Mesenchymal stem cell (in vitro differentiated cells and primary cell): ENCODE measurements around the gene ARMC3.

Experiments used
- DNase-seq: peaks from one replicate; pipeline ENCODE4 v3.0.0-alpha.2; 2013
- H2AFZ ChIP-seq: one replicate; pipeline ENCODE4 v1.6.1; 2013; ENCODE audit warnings: low read depth, mild to moderate bottlenecking, control low read depth, inconsistent platforms, low read length, moderate library complexity
- H2AK5ac ChIP-seq: 2 replicates; pipeline ENCODE4 v1.6.1; 2013; ENCODE audit warnings: low read length, moderate library complexity, mild to moderate bottlenecking, inconsistent platforms; ENCODE audit not compliant: severe bottlenecking
- H2BK120ac ChIP-seq: one replicate; pipeline ENCODE4 v1.6.1; 2013; ENCODE audit warnings: low read depth, mild to moderate bottlenecking, inconsistent platforms, low read length, moderate library complexity
- H2BK12ac ChIP-seq, 2 experiments: one replicate each; pipeline ENCODE4 v1.6.1; 2013; ENCODE audit warnings: inconsistent platforms in 2 of 2, low read length in 2 of 2, mild to moderate bottlenecking in 2 of 2, moderate library complexity in 2 of 2, control low read depth in 1 of 2
- H2BK15ac ChIP-seq: one replicate; pipeline ENCODE4 v1.6.1; 2013; ENCODE audit warnings: mild to moderate bottlenecking, low read depth, inconsistent platforms; ENCODE audit not compliant: poor library complexity, severe bottlenecking
- H2BK5ac ChIP-seq: 2 replicates; pipeline ENCODE4 v1.6.1; 2013; ENCODE audit warnings: low read depth, mild to moderate bottlenecking, low read length, control low read depth, inconsistent platforms; ENCODE audit not compliant: poor library complexity, severe bottlenecking
- H3K14ac ChIP-seq, 2 experiments: one replicate each; pipeline ENCODE4 v1.6.1; 2013; ENCODE audit warnings: inconsistent platforms in 2 of 2, low read length in 2 of 2, control low read depth in 1 of 2, mild to moderate bottlenecking in 1 of 2, moderate library complexity in 1 of 2
- H3K18ac ChIP-seq, 2 experiments: one replicate each; pipeline ENCODE4 v1.6.1; 2013; ENCODE audit warnings: inconsistent platforms in 2 of 2, low read length in 2 of 2, control low read depth in 1 of 2, low read depth in 1 of 2, mild to moderate bottlenecking in 1 of 2
- H3K23ac ChIP-seq, 2 experiments: one replicate each; pipeline ENCODE4 v1.6.1; 2013; ENCODE audit warnings: inconsistent platforms in 2 of 2, low read length in 2 of 2, mild to moderate bottlenecking in 2 of 2, moderate library complexity in 2 of 2, control low read depth in 1 of 2
- H3K27ac ChIP-seq: 2 replicates; pipeline ENCODE4 v1.5.1; 2013; ENCODE audit warnings: mild to moderate bottlenecking, moderate library complexity, low read length, control low read depth, inconsistent platforms; ENCODE audit not compliant: poor library complexity, severe bottlenecking
- H3K27me3 ChIP-seq, 2 experiments: 2 replicates each; pipeline versions ENCODE4 v1.6.1 to v1.7.0; 2013; ENCODE audit warnings: low read length in 2 of 2, mild to moderate bottlenecking in 2 of 2, moderate library complexity in 2 of 2, control low read depth in 1 of 2, inconsistent platforms in 1 of 2; ENCODE audit not compliant: control insufficient read depth in 1 of 2, insufficient read depth in 1 of 2
- H3K36me3 ChIP-seq, 2 experiments: 2 replicates each; pipeline versions ENCODE4 v1.6.1 to v1.7.0; 2013; ENCODE audit warnings: low read length in 2 of 2, control low read depth in 1 of 2, inconsistent platforms in 1 of 2, low read depth in 1 of 2, mild to moderate bottlenecking in 1 of 2; ENCODE audit not compliant: insufficient read depth in 2 of 2, control insufficient read depth in 1 of 2
- H3K4ac ChIP-seq, 2 experiments: one replicate each; pipeline ENCODE4 v1.6.1; 2013; ENCODE audit warnings: inconsistent platforms in 2 of 2, low read length in 2 of 2, mild to moderate bottlenecking in 2 of 2, moderate library complexity in 2 of 2, control low read depth in 1 of 2, low read depth in 1 of 2
- H3K4me1 ChIP-seq: 2 replicates; pipeline ENCODE4 v1.6.1; 2013; ENCODE audit warnings: low read depth, low read length, control low read depth; ENCODE audit not compliant: control insufficient read depth, insufficient read depth
- H3K4me2 ChIP-seq: 2 replicates; pipeline ENCODE4 v1.6.1; 2013; ENCODE audit warnings: low read length, mild to moderate bottlenecking, inconsistent platforms; ENCODE audit not compliant: poor library complexity, severe bottlenecking
- H3K4me3 ChIP-seq, 2 experiments: 2 replicates each; pipeline versions ENCODE4 v1.5.1 to v1.7.0; 2013; ENCODE audit warnings: low read length in 2 of 2, mild to moderate bottlenecking in 2 of 2, control low read depth in 1 of 2, low read depth in 1 of 2; ENCODE audit not compliant: insufficient read depth in 1 of 2
- H3K79me1 ChIP-seq: replicated peaks from 2 replicates; pipeline ENCODE4 v1.6.1; 2013; ENCODE audit warnings: mild to moderate bottlenecking, control low read depth, low read length, inconsistent platforms; ENCODE audit not compliant: poor library complexity, severe bottlenecking
- H3K9ac ChIP-seq: 2 replicates; pipeline ENCODE4 v1.7.0; 2013; ENCODE audit warnings: mild to moderate bottlenecking, low read length, moderate library complexity
- H3K9me3 ChIP-seq: 2 replicates; pipeline ENCODE4 v1.7.0; 2013; ENCODE audit warnings: mild to moderate bottlenecking, low read length; ENCODE audit not compliant: control insufficient read depth
- H4K8ac ChIP-seq: one replicate; pipeline ENCODE4 v1.6.1; 2013; ENCODE audit warnings: inconsistent platforms, mild to moderate bottlenecking, low read length, moderate library complexity
- H4K91ac ChIP-seq: one replicate; pipeline ENCODE4 v1.6.1; 2013; ENCODE audit warnings: mild to moderate bottlenecking, low read length, inconsistent platforms
- WGBS: methylation state at CpG from one replicate; pipeline ENCODE4 v1.1.7; 2013; ENCODE audit warnings: mixed read lengths; 5-methylcytosine and 5-hydroxymethylcytosine counted together

The ARMC3 gene

GRCh38 chr10:22993314-22993713 lies 65.5 kb downstream of the ARMC3 start:
- H3K23ac ChIP-seq, result no peak overlapping the region
- H2AFZ ChIP-seq, result no peak overlapping the region
- no peaks in the 10 kb centered on the region for H3K79me1 ChIP-seq
- no peak for DNase-seq
- H3K4me2 ChIP-seq, result no peak overlapping the region
- H3K27ac ChIP-seq, result no peak overlapping the region
- H4K8ac ChIP-seq, result no peak overlapping the region
- no peaks in the 10 kb centered on the region for H3K9me3 ChIP-seq
- H3K4ac ChIP-seq, result no peak overlapping the region
- no peak overlapping the region for H2BK15ac ChIP-seq
- H3K36me3 ChIP-seq, result no peaks in the 10 kb centered on the region
- H3K4me3 ChIP-seq, result no peak overlapping the region
- H2BK12ac ChIP-seq, result no peak overlapping the region
- WGBS, result 90% methylated on average over 4 of the region's 5 CpGs
- no peak overlapping the region for H4K91ac ChIP-seq
- H2AK5ac ChIP-seq, result no peak overlapping the region
- H3K27me3 ChIP-seq, result peaks cover 10 to 26% of the 10 kb centered on the region in 2 experiments
- H3K9ac ChIP-seq, result no peak overlapping the region
- H3K4me1 ChIP-seq, result no peaks in the 10 kb centered on the region
- no peak overlapping the region for H2BK120ac ChIP-seq
- H3K18ac ChIP-seq, result no peak overlapping the region
- no peak overlapping the region for H3K14ac ChIP-seq
- no peak overlapping the region for H2BK5ac ChIP-seq

DNA sequence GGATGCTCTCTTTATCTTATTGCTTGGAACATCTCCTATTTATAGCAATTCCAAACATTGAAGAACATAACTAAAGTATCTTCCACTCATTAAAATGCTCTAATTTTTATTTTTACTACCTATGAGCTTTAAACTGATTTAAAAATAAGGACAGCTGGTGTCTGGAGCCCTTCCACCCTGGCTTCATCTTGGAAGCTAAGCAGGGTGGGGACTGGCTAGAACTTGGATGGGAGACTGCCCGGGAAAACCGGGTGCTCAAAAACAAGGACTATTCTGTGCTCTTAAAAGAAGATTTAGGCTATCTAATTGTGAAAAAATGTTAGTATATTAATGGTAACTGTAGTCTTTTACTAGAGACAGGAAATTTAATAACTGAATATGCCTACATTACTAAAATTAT lies 69.2 kb downstream of the ARMC3 start:
- DNase-seq, result peak; percentile 41
- Histone ChIP-seq H3K23ac (no peak overlapping the region), H3K4me1 (no peaks in the 10 kb centered on the region), H2AK5ac (no peak overlapping the region), H3K36me3 (no peaks in the 10 kb centered on the region), H2AFZ (no peak overlapping the region), H3K9ac (no peak overlapping the region), H3K14ac (no peak overlapping the region), H2BK5ac (no peak overlapping the region), H3K4me2 (no peak overlapping the region), H2BK12ac (no peak overlapping the region), H3K4ac (no peak overlapping the region), H3K79me1 (no peaks in the 10 kb centered on the region), H3K18ac (no peak overlapping the region), H3K9me3 (no peaks in the 10 kb centered on the region), H4K8ac (no peak overlapping the region), H2BK120ac (no peak overlapping the region), H4K91ac (no peak overlapping the region), H3K4me3 (no peak overlapping the region), H2BK15ac (no peak overlapping the region), H3K27me3 (peaks cover 32 to 35% of the 10 kb centered on the region in 2 experiments), H3K27ac (no peak overlapping the region)
- WGBS, result 56% methylated on average over 2 of the region's 2 CpGs

GRCh38 chr10:22998091-22998490 lies 70.2 kb downstream of the ARMC3 start:
- H2AK5ac ChIP-seq, result no peak overlapping the region
- no peaks in the 10 kb centered on the region for H3K79me1 ChIP-seq
- no peaks in the 10 kb centered on the region for H3K36me3 ChIP-seq
- 87% methylated on average over 12 of the region's 12 CpGs for WGBS
- no peak overlapping the region for H3K14ac ChIP-seq
- no peak overlapping the region for H2BK120ac ChIP-seq
- peaks cover 28 to 30% of the 10 kb centered on the region in 2 experiments for H3K27me3 ChIP-seq
- no peak overlapping the region for H3K4me3 ChIP-seq
- H3K4me1 ChIP-seq, result no peaks in the 10 kb centered on the region
- no peak overlapping the region for H3K27ac ChIP-seq
- no peak overlapping the region for H2AFZ ChIP-seq
- H2BK5ac ChIP-seq, result no peak overlapping the region
- no peak overlapping the region for H3K23ac ChIP-seq
- no peak overlapping the region for H2BK15ac ChIP-seq
- H4K8ac ChIP-seq, result no peak overlapping the region
- no peak overlapping the region for H3K4me2 ChIP-seq
- H2BK12ac ChIP-seq, result no peak overlapping the region
- H3K9me3 ChIP-seq, result no peaks in the 10 kb centered on the region
- H3K4ac ChIP-seq, result no peak overlapping the region
- no peak for DNase-seq
- H3K18ac ChIP-seq, result no peak overlapping the region
- H3K9ac ChIP-seq, result no peak overlapping the region
- no peak overlapping the region for H4K91ac ChIP-seq

DNA sequence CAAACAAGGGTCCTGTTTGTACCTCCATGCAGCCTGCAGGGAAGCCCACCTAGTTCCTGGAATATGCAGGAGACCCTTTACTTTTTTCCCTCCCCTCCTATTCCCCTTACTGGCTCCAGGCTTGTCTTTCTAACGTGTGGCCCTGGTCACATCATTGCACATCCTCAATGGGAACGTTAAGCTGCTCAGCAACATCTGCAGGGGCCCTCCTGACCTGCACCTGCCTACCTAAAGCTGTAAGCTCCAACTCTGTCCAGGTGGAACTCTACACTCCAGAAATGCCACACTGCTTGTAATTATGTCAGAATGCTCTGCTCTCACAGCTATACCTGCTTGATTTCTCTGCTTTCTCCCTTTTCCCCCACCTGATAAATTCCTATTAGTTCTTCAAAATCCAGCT lies 72.1 kb downstream of the ARMC3 start:
- no peak overlapping the region for H3K27ac ChIP-seq
- H2BK5ac ChIP-seq, result no peak overlapping the region
- H3K14ac ChIP-seq, result peak overlapping the region in 1 of 2 experiments; percentile 90
- no peak overlapping the region for H3K4me3 ChIP-seq
- no peak overlapping the region for H3K18ac ChIP-seq
- H2BK15ac ChIP-seq, result no peak overlapping the region
- H2BK120ac ChIP-seq, result no peak overlapping the region
- H2AFZ ChIP-seq, result no peak overlapping the region
- 53% methylated on average over 2 of the region's 2 CpGs for WGBS
- no peak overlapping the region for H2BK12ac ChIP-seq
- H3K9ac ChIP-seq, result no peak overlapping the region
- H3K27me3 ChIP-seq, result peaks cover 30 to 34% of the 10 kb centered on the region in 2 experiments
- H3K36me3 ChIP-seq, result no peaks in the 10 kb centered on the region
- H2AK5ac ChIP-seq, result no peak overlapping the region
- DNase-seq, result no peak
- H3K79me1 ChIP-seq, result no peaks in the 10 kb centered on the region
- no peak overlapping the region for H3K4ac ChIP-seq
- H3K9me3 ChIP-seq, result no peaks in the 10 kb centered on the region
- H4K91ac ChIP-seq, result no peak overlapping the region
- H3K4me2 ChIP-seq, result no peak overlapping the region
- no peak overlapping the region for H3K23ac ChIP-seq
- H4K8ac ChIP-seq, result no peak overlapping the region
- H3K4me1 ChIP-seq, result no peaks in the 10 kb centered on the region
